Measurements from ENCODE around the gene P3H4. TPM values are rescaled to one million over a fixed set of nuclear protein-coding genes. Genes with fewer than 3 reads are reported as not detected.

Gene P3H4
- total RNA-seq, 1 experiment from 2014 or later = 24.0 TPM

GRCh38 chr17:41822216-41823140, 10.7 kb upstream of the P3H4 start:
- H3K27me3 ChIP-seq (ENCODE audit: insufficient read depth, low read length) = no peaks in the 10 kb centered on the region
- H3K14ac ChIP-seq (ENCODE audit: insufficient read depth, low read length) = no peak overlapping the region; the same call in 1 of the 2 replicates
- no peaks in the 10 kb centered on the region for H3K79me2 ChIP-seq (ENCODE audit: insufficient read depth, low read length)
- H3K36me3 Mint-ChIP-seq (ENCODE audit: insufficient read depth in 1 of 3, low read depth in 3 of 3) = peaks cover 20 to 57% (median 50%) of the 10 kb centered on the region in 3 experiments; a peak in 6 of 7 replicates
- peak overlapping the region; percentile 67 to 71 (median 69); a peak in 5 of 7 replicates for H3K27ac Mint-ChIP-seq
- peaks cover 9 to 27% of the 10 kb centered on the region in 2 experiments; a peak in 3 of 4 replicates for H3K4me1 Mint-ChIP-seq
- no peak for TF ChIP-seq CTCF (conservative IDR thresholded peaks at IDR 0.05)
- H2BK15ac ChIP-seq (ENCODE audit: low read depth, low read length) = no peak overlapping the region
- H2BK20ac ChIP-seq (ENCODE audit: low read depth, low read length, poor library complexity, severe bottlenecking) = no peak overlapping the region
- H2BK120ac ChIP-seq (ENCODE audit: low read depth, low read length, poor library complexity, severe bottlenecking) = no peak overlapping the region
- no peaks in the 10 kb centered on the region for H3K27me3 Mint-ChIP-seq (ENCODE audit: low read depth)
- H3K23me2 ChIP-seq (ENCODE audit: insufficient read length, low read depth, low read length, poor library complexity, severe bottlenecking) = no peaks in the 10 kb centered on the region
- H4K5ac ChIP-seq (ENCODE audit: insufficient read length, low read depth, low read length) = no peak overlapping the region
- no peak overlapping the region for H3K4me2 ChIP-seq (ENCODE audit: insufficient read depth, insufficient read length, low read length)
- H4K8ac ChIP-seq (replicated peaks; ENCODE audit: insufficient read length, low read depth, low read length) = no peak overlapping the region
- H3K4me3 Mint-ChIP-seq = no peak overlapping the region
- H3K18ac ChIP-seq (ENCODE audit: insufficient read length, low read depth, low read length) = no peak overlapping the region
- H3K23ac ChIP-seq (ENCODE audit: insufficient read length, low read depth, low read length) = no peak overlapping the region
- no peak overlapping the region for H3K27ac ChIP-seq (ENCODE audit: insufficient read length, low read depth, low read length)
- H2BK5ac ChIP-seq (ENCODE audit: insufficient read length, low read length) = no peak overlapping the region
- no peaks in the 10 kb centered on the region for H3K9me3 ChIP-seq (ENCODE audit: control insufficient read depth, low read depth, low read length)
- H4K20me1 ChIP-seq (ENCODE audit: control insufficient read depth, insufficient read depth, insufficient read length) = no peaks in the 10 kb centered on the region
- H3T11ph ChIP-seq (ENCODE audit: low read length) = no peak overlapping the region
- H4K91ac ChIP-seq (ENCODE audit: insufficient read length, low read depth, low read length) = no peak overlapping the region
- H3K4me1 ChIP-seq (ENCODE audit: insufficient read depth, low read length) = no peaks in the 10 kb centered on the region
- H3K79me1 ChIP-seq (ENCODE audit: insufficient read depth, low read depth, low read length, poor library complexity, severe bottlenecking) = no peaks in the 10 kb centered on the region
- no peak overlapping the region for H3K9ac ChIP-seq (ENCODE audit: extremely low read depth, insufficient read length, low read length)
- no peak for DNase-seq
- WGBS (ENCODE audit: extremely low coverage, insufficient read length, low lambda C conversion rate) = no CpG with 5 or more reads among the region's 12 CpGs
- H2BK12ac ChIP-seq (ENCODE audit: insufficient read length, low read depth, low read length) = no peak overlapping the region
- no peak overlapping the region for H2AK5ac ChIP-seq (ENCODE audit: insufficient read length, low read length)
- no peak overlapping the region for H3K4ac ChIP-seq (ENCODE audit: low read depth, low read length)
- no peak overlapping the region for H3K56ac ChIP-seq (ENCODE audit: insufficient read length, low read depth, low read length)
- no peaks in the 10 kb centered on the region for H3K9me3 Mint-ChIP-seq
- H2AFZ ChIP-seq (ENCODE audit: low read length) = no peak overlapping the region

Data from H9 (cell line).